ENCODE data around the gene THSD4. TPM values are rescaled to one million over a fixed set of nuclear protein-coding genes. Genes with fewer than 3 reads are reported as not detected.

THSD4 gene
- total and polyA plus RNA-seq, 9 of the 15 experiments (the other 6 are each of a cell fraction or from before 2014, with no cell fraction given): 0.04 TPM; not detected in 5

- TF ChIP-seq PYGO2 (tag; IDR thresholded peaks at IDR 0.05) (no peak), SMARCE1 (IDR thresholded peaks at IDR 0.05) (no peak), HLTF (IDR thresholded peaks at IDR 0.05) (no peak), KAT7 (CRISPR knock-in tag; IDR thresholded peaks at IDR 0.05; ENCODE audit: borderline replicate concordance) (no peak)
These were observed 695.2 kb downstream of the THSD4 start, which contains the start of gene NR2E3 (continued) for GRCh38 chr15:71810256-71811035.

- no peak overlapping the region for H3K27ac ChIP-seq (ENCODE audit: extremely low read depth, low read depth, low read length)
- no peak overlapping the region for H3K4me2 ChIP-seq (ENCODE audit: insufficient read depth, low read length)
- no peak for ATAC-seq
- ChIA-PET CTCF (ENCODE audit: low intra/inter-chr PET ratio) (no interaction called here), POLR2A (interaction anchor here (0.6 to 0.7 kb wide), 2 partner anchors 38 to 342 kb away, joined by 3 to 5 read pairs; no protein-coding TSS in a partner anchor)
- H3K79me2 ChIP-seq (ENCODE audit: control insufficient read depth, insufficient read depth, low read length): no peaks in the 10 kb centered on the region
- H3K4me1 ChIP-seq (replicated peaks in 1 of 2; ENCODE audit: control insufficient read depth in 2 of 2, insufficient read depth in 2 of 2, low read length in 2 of 2): peaks cover 0 to 6% of the 10 kb centered on the region in 2 experiments; a peak in 2 of 5 replicates
- peaks cover 39 to 77% of the 10 kb centered on the region in 2 experiments; a peak in 4 of 5 replicates for H3K27me3 ChIP-seq (ENCODE audit: control insufficient read depth in 2 of 2, insufficient read depth in 2 of 2, low read length in 2 of 2)
- DNase-seq (ENCODE audit: extremely low read depth in 1 of 4, low spot score in 3 of 4): no peak
- H3K4me3 ChIP-seq: no peak overlapping the region
- intact Hi-C loops (cut with micrococcal nuclease): no loop called here
- WGBS (ENCODE audit: insufficient coverage, low coverage, missing lambda C conversion rate): 11% methylated on average over 10 of the region's 27 CpGs
- H3K9me3 ChIP-seq (replicated peaks; ENCODE audit: control insufficient read depth, insufficient read depth, low read depth, low read length): no peaks in the 10 kb centered on the region
- in situ Hi-C loops (cut with MboI): no loop called here
- no peaks in the 10 kb centered on the region for H3K36me3 ChIP-seq (ENCODE audit: control insufficient read depth, insufficient read depth, low read length)
- no peak overlapping the region for H2AFZ ChIP-seq (ENCODE audit: low read depth, low read length)
- H3K9ac ChIP-seq (ENCODE audit: insufficient read depth in 1 of 2, low read depth in 2 of 2, low read length in 2 of 2): no peak overlapping the region
- no peaks in the 10 kb centered on the region for H3K9me1 ChIP-seq (ENCODE audit: control insufficient read depth, insufficient read depth, low read length)
- FAIRE-seq: no peak
- no TSS peak for BruUV-seq (replicated peaks)
- H4K20me1 ChIP-seq (replicated peaks; ENCODE audit: control insufficient read depth, insufficient read depth, low read length): peaks cover 5% of the 10 kb centered on the region
- no peak for TF ChIP-seq NFRKB (IDR thresholded peaks at IDR 0.05; ENCODE audit: low read depth)
- no peak for TF ChIP-seq ETV6 (IDR thresholded peaks at IDR 0.05; ENCODE audit: borderline replicate concordance in 1 of 2, low read depth in 2 of 2, low read length in 1 of 2)
- no peak for TF ChIP-seq ETV6 (CRISPR knock-in tag; IDR thresholded peaks at IDR 0.05; ENCODE audit: borderline replicate concordance)
- no peak for TF ChIP-seq WHSC1 (IDR thresholded peaks at IDR 0.05; ENCODE audit: low read length)
- no peak for TF ChIP-seq KLF10 (CRISPR knock-in tag; IDR thresholded peaks at IDR 0.05)
- no peak for TF ChIP-seq ARID1B (IDR thresholded peaks at IDR 0.05)
- TF ChIP-seq, protein P1, sequence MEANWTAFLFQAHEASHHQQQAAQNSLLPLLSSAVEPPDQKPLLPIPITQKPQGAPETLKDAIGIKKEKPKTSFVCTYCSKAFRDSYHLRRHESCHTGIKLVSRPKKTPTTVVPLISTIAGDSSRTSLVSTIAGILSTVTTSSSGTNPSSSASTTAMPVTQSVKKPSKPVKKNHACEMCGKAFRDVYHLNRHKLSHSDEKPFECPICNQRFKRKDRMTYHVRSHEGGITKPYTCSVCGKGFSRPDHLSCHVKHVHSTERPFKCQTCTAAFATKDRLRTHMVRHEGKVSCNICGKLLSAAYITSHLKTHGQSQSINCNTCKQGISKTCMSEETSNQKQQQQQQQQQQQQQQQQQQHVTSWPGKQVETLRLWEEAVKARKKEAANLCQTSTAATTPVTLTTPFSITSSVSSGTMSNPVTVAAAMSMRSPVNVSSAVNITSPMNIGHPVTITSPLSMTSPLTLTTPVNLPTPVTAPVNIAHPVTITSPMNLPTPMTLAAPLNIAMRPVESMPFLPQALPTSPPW (CRISPR knock-in tag; IDR thresholded peaks at IDR 0.05): no peak
- TF ChIP-seq FOSL1 (tag; conservative IDR thresholded peaks at IDR 0.05): no peak
- TF ChIP-seq PTRF (tag; IDR thresholded peaks at IDR 0.05): no peak
- no peak for TF ChIP-seq ZNF146 (CRISPR knock-in tag; IDR thresholded peaks at IDR 0.05; ENCODE audit: unreplicated experiment)
- TF ChIP-seq ETS1 (conservative IDR thresholded peaks at IDR 0.05; ENCODE audit: control insufficient read depth, low read depth, low read length): no peak
- TF ChIP-seq RUNX1 (IDR thresholded peaks at IDR 0.05; ENCODE audit: low read depth): no peak
- TF ChIP-seq TFAM (CRISPR knock-in tag; conservative IDR thresholded peaks at IDR 0.05): no peak
- no peak for TF ChIP-seq ZNF561 (CRISPR knock-in tag; conservative IDR thresholded peaks at IDR 0.05)
- no peak for TF ChIP-seq C11orf30 (IDR thresholded peaks at IDR 0.05; ENCODE audit: low read depth)
These were observed 695.9 kb downstream of the THSD4 start for GRCh38 chr15:71811036-71811736.
